ENCODE results near the gene EPB41L3. TPM values are rescaled to one million over a fixed set of nuclear protein-coding genes. Genes with fewer than 3 reads are reported as not detected.
A peak's percentile ranks its signal among the peaks of the same experiment; 100 is the strongest.
"Not testable (repeated sequence)": the region's sequence is repeated elsewhere in the genome, so short reads cannot be mapped to it uniquely, and the experiment has no call there.

The EPB41L3 gene
- polyA plus RNA-seq, 6 donors from 2014 or later: 0.17 to 0.45 (median 0.21) TPM; not detected in 3

- no peak overlapping the region for H3K4me3 Mint-ChIP-seq
- peaks cover 0 to 4% (median 0%) of the 10 kb centered on the region in 7 donors for H3K9me3 Mint-ChIP-seq
- DNase-seq (no peak), ATAC-seq (ENCODE audit: low read depth in 2 of 2) (no peak)
- no peaks in the 10 kb centered on the region for H3K4me1 Mint-ChIP-seq
- peak overlapping the region in 1 of 6 donors; percentile 69 for H3K27ac Mint-ChIP-seq
- peaks cover 27 to 28% (median 28%) of the 10 kb centered on the region in 3 donors for H3K27me3 Mint-ChIP-seq
- no peaks in the 10 kb centered on the region for H3K36me3 Mint-ChIP-seq
Observed at GRCh38 chr18:5506174-5506573, 37.6 kb downstream of the EPB41L3 start.

DNA sequence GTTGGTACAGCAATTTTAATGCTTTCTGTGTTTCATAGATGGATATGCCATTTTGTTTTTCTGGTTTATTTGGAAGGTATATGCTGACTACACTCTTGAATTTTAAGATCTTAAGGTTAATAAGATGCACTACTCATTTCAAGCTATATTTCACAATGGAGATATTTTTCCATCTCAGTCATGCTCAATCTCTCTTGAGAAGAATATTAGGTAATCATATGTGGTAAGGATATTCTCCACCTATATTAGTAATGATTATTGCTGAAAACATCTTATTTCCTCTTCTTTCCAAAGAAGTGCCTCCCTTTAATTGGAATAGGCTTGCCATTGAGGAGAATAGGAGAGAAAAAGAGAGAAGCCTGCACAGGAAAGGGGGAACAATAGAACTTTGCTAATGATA lies 40.1 kb downstream of the EPB41L3 start:
- H3K27ac Mint-ChIP-seq: peak overlapping the region in 1 of 6 donors; percentile 15
- H3K27me3 Mint-ChIP-seq: peaks cover 28 to 32% (median 31%) of the 10 kb centered on the region in 3 donors
- no peak for DNase-seq
- peaks cover 0 to 4% (median 0%) of the 10 kb centered on the region in 7 donors for H3K9me3 Mint-ChIP-seq
- no peaks in the 10 kb centered on the region for H3K36me3 Mint-ChIP-seq
- no peak for ATAC-seq (ENCODE audit: low read depth in 2 of 2)
- no peaks in the 10 kb centered on the region for H3K4me1 Mint-ChIP-seq
- no peak overlapping the region for H3K4me3 Mint-ChIP-seq

- Mint-ChIP-seq H3K4me1 (no peaks in the 10 kb centered on the region), H3K36me3 (no peaks in the 10 kb centered on the region), H3K9me3 (peaks cover 0 to 1% (median 0%) of the 10 kb centered on the region in 7 donors), H3K4me3 (no peak overlapping the region), H3K27ac (peak overlapping the region in 1 of 6 donors; percentile 43), H3K27me3 (peaks cover 8 to 23% (median 17%) of the 10 kb centered on the region in 3 donors)
- DNase-seq (no peak), ATAC-seq (ENCODE audit: low read depth in 2 of 2) (no peak)
Observed at GRCh38 chr18:5500158-5500939, 43.4 kb downstream of the EPB41L3 start.

GRCh38 chr18:5498452-5498851 lies 45.3 kb downstream of the EPB41L3 start:
- Mint-ChIP-seq H3K4me1 (no peaks in the 10 kb centered on the region), H3K36me3 (no peaks in the 10 kb centered on the region), H3K9me3 (no peaks in the 10 kb centered on the region), H3K27me3 (peaks cover 0 to 17% (median 11%) of the 10 kb centered on the region in 3 donors), H3K4me3 (no peak overlapping the region), H3K27ac (no peak overlapping the region)
- no peak for DNase-seq
- ATAC-seq (ENCODE audit: low read depth in 2 of 2): no peak

DNA sequence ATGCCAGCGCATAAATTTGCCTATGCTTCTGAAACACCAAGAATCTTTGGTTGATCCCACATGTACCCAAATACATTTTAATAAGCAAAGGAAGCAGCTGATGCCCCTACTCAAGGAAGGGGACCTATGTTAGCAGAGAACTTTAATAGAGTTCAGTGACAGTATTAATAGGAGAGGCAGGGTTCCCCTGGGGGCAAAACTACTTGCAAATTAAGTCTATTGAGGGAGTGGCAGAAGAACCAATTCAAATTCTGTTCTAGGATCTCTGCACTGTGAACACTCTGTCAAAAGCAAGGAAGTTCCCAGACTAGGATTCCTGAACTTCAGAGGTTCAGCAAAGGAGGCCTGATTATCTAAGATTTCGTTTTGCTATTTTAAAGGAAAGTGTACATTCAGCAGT lies 47.5 kb downstream of the EPB41L3 start:
- Mint-ChIP-seq H3K27me3 (peaks cover 0 to 12% (median 12%) of the 10 kb centered on the region in 3 donors), H3K4me1 (no peaks in the 10 kb centered on the region), H3K36me3 (no peaks in the 10 kb centered on the region), H3K27ac (no peak overlapping the region), H3K4me3 (no peak overlapping the region), H3K9me3 (no peaks in the 10 kb centered on the region)
- ATAC-seq (ENCODE audit: low read depth in 2 of 2) (no peak), DNase-seq (no peak)

GRCh38 chr18:5490753-5491480 lies 52.9 kb downstream of the EPB41L3 start:
- H3K4me1 Mint-ChIP-seq: no peaks in the 10 kb centered on the region
- H3K9me3 Mint-ChIP-seq: peaks cover under 1 to 19% (median 3%) of the 10 kb centered on the region in 7 donors
- ATAC-seq (ENCODE audit: low read depth in 2 of 2) (no peak), DNase-seq (no peak)
- no peaks in the 10 kb centered on the region for H3K36me3 Mint-ChIP-seq
- H3K4me3 Mint-ChIP-seq: no peak overlapping the region
- H3K27me3 Mint-ChIP-seq: peaks cover 0 to 6% (median 6%) of the 10 kb centered on the region in 3 donors
- no peak overlapping the region for H3K27ac Mint-ChIP-seq

DNA sequence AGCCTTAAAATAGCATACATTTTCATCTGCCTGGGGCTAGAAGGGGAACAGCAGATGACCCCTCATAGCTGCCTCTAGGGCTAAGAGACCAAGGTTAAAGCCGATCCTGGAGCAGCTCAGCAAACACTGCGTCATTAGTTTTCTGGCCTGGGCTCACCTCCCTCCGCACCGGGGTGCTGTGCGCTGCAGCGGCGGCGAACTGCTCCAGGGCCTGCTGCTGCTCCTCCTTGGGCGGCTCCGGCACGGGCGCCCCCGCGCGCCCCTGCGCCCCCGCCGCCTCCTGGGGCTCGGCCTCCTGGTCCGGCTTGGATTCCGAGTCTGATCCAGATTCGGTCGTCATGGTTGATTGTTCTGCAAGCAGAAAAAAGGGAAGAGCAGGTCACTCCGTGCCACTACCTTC lies 55.0 kb downstream of the EPB41L3 start:
- DNase-seq: no peak
- no peak for ATAC-seq (ENCODE audit: low read depth in 2 of 2)
- Mint-ChIP-seq H3K27ac (no peak overlapping the region), H3K9me3 (peaks cover 1 to 25% (median 4%) of the 10 kb centered on the region in 7 donors), H3K4me1 (no peaks in the 10 kb centered on the region), H3K27me3 (peaks cover 0 to 6% (median 5%) of the 10 kb centered on the region in 3 donors), H3K36me3 (no peaks in the 10 kb centered on the region), H3K4me3 (no peak overlapping the region)

GRCh38 chr18:5488044-5488443 lies 55.8 kb downstream of the EPB41L3 start:
- peaks cover 1 to 25% (median 4%) of the 10 kb centered on the region in 7 donors for H3K9me3 Mint-ChIP-seq
- H3K4me3 Mint-ChIP-seq; ATAC-seq (ENCODE audit: low read depth in 2 of 2); H3K27ac Mint-ChIP-seq; H3K27me3 Mint-ChIP-seq; H3K36me3 Mint-ChIP-seq; H3K4me1 Mint-ChIP-seq; DNase-seq: not testable (repeated sequence)

DNA sequence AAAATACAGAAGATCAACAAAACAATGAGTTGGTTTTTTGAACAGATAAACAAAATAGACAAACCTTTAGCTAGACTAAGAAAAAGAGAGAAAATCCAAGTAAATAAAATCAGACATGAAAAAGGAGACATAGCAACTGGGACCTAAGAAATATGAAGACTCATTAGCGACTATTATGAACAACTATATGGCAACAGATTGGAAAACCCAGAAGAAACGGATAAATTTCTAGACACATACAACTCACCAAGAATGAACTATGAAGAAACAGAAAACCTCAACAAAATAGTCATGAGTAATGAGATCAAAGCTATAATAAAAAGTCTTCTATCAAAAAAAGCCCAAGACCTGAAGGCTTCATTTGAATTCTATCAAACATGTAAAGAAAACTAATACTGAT lies 59.3 kb downstream of the EPB41L3 start:
- no peak overlapping the region for H3K27ac Mint-ChIP-seq
- DNase-seq (no peak), ATAC-seq (ENCODE audit: low read depth in 2 of 2) (no peak)
- H3K9me3 Mint-ChIP-seq: peaks cover 1 to 42% (median 8%) of the 10 kb centered on the region in 7 donors
- H3K4me1 Mint-ChIP-seq: no peaks in the 10 kb centered on the region
- no peak overlapping the region for H3K4me3 Mint-ChIP-seq
- peaks cover 0 to 9% (median 7%) of the 10 kb centered on the region in 3 donors for H3K27me3 Mint-ChIP-seq
- H3K36me3 Mint-ChIP-seq: no peaks in the 10 kb centered on the region

- Mint-ChIP-seq H3K4me3 (no peak overlapping the region), H3K27ac (no peak overlapping the region), H3K9me3 (peaks cover 0 to 30% (median 5%) of the 10 kb centered on the region in 7 donors), H3K4me1 (no peaks in the 10 kb centered on the region), H3K27me3 (peaks cover 9 to 15% (median 11%) of the 10 kb centered on the region in 3 donors), H3K36me3 (no peaks in the 10 kb centered on the region)
- no peak for DNase-seq
- ATAC-seq (ENCODE audit: low read depth in 2 of 2): no peak
Observed at GRCh38 chr18:5481621-5482020, 62.2 kb downstream of the EPB41L3 start.

DNA sequence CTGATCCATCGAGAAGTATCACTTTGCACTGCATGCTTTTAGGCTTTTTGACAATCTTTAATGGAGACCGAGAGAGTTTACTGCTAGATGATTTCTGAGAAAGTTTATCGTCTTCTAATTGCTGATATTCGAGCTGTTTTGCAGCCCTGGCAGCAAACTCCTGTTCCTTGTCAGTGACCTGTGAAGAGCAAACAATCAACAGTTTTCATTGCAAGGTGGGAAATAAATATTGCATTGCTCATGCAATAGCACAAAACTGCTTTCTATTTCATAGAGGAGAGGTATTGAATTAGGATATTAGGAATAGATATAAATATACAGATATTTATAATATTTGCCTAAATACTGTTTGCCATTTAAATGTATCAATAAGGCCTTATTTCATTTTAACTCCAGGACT lies 65.5 kb downstream of the EPB41L3 start:
- Mint-ChIP-seq H3K27me3 (peaks cover 9 to 19% (median 16%) of the 10 kb centered on the region in 3 donors), H3K36me3 (no peaks in the 10 kb centered on the region), H3K4me1 (no peaks in the 10 kb centered on the region), H3K27ac (no peak overlapping the region), H3K9me3 (peaks cover 0 to 17% (median 5%) of the 10 kb centered on the region in 7 donors), H3K4me3 (no peak overlapping the region)
- ATAC-seq (ENCODE audit: low read depth in 2 of 2) (no peak), DNase-seq (no peak)

- Mint-ChIP-seq H3K4me1 (no peaks in the 10 kb centered on the region), H3K27me3 (peaks cover 9 to 16% (median 10%) of the 10 kb centered on the region in 3 donors), H3K4me3 (no peak overlapping the region), H3K27ac (no peak overlapping the region), H3K9me3 (peaks cover 0 to 9% (median 4%) of the 10 kb centered on the region in 7 donors), H3K36me3 (no peaks in the 10 kb centered on the region)
- no peak for ATAC-seq (ENCODE audit: low read depth in 2 of 2)
- DNase-seq: no peak
Observed at GRCh38 chr18:5476961-5477800, 66.6 kb downstream of the EPB41L3 start.

DNA sequence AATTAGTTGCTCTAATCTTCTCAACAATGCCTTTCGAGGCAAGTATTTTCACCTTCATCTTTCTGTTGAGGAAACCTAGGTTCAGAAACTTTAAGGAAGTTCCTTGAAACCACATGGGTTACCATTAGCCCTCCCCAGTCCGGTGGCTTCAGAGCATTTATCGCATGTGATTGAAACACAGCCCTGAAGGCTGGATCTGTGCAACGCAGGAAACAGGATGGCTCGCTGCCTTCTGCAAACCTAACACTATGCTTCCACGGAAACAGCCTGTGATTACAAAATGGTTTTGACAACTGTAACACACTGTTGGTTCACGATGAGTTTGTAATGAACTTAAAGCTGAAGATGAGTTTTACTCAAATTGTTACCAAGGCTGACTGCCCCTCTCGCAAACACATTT lies 68.5 kb downstream of the EPB41L3 start:
- no peak overlapping the region for H3K27ac Mint-ChIP-seq
- H3K4me1 Mint-ChIP-seq: no peaks in the 10 kb centered on the region
- peaks cover 9 to 13% (median 9%) of the 10 kb centered on the region in 3 donors for H3K27me3 Mint-ChIP-seq
- H3K9me3 Mint-ChIP-seq: peaks cover 0 to 4% (median 0%) of the 10 kb centered on the region in 7 donors
- H3K4me3 Mint-ChIP-seq: no peak overlapping the region
- ATAC-seq (ENCODE audit: low read depth in 2 of 2) (no peak), DNase-seq (no peak)
- no peaks in the 10 kb centered on the region for H3K36me3 Mint-ChIP-seq

All from naive B cell (primary cell).